ENCODE measurements around the gene HMGXB3. TPM values are rescaled to one million over a fixed set of nuclear protein-coding genes. Genes with fewer than 3 reads are reported as not detected.

HMGXB3 gene
- total RNA-seq, 4 donors from 2014 or later: 47.7 to 58.2 (median 55.3) TPM

DNA sequence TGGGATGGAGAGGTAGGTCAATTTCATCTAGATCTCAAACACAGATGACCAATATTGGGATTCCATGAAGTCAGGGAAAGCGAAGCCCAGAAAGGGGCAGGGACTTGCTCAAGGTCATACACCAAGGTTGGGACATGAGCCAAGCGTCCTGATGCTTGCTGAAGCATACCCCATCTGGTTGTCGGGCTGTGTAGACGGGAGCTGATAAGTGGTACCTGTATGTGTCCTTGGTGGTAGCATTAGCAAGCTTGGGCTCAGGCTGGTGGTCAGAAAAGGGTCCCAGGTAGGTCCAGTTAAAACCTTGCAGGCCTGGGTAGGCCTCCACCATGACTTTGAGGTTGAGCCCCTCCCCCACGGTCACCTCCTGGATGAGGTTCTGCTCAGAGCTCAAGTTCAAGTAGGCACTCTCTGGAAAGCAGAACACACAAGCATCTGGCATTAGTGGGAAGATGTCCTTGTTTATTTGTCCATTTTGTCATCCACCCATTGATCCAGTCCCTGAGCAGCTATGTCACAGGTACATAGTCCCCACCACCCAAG lies 72.6 kb downstream of the HMGXB3 start:
- Histone ChIP-seq H3K27me3 (no peaks in the 10 kb centered on the region), H3K36me3 (no peaks in the 10 kb centered on the region), H3K9me3 (no peaks in the 10 kb centered on the region), H3K27ac (no peak overlapping the region), H3K4me3 (no peak overlapping the region), H3K4me1 (peaks cover 0 to 5% (median 0%) of the 10 kb centered on the region in 4 donors)
- WGBS, 2 donors: 92% methylated on average over 5 of the region's 5 CpGs
- TF ChIP-seq POLR2A (IDR thresholded peaks at IDR 0.05) (no peak), EP300 (IDR thresholded peaks at IDR 0.05) (no peak)
- TF ChIP-seq, protein P1, sequence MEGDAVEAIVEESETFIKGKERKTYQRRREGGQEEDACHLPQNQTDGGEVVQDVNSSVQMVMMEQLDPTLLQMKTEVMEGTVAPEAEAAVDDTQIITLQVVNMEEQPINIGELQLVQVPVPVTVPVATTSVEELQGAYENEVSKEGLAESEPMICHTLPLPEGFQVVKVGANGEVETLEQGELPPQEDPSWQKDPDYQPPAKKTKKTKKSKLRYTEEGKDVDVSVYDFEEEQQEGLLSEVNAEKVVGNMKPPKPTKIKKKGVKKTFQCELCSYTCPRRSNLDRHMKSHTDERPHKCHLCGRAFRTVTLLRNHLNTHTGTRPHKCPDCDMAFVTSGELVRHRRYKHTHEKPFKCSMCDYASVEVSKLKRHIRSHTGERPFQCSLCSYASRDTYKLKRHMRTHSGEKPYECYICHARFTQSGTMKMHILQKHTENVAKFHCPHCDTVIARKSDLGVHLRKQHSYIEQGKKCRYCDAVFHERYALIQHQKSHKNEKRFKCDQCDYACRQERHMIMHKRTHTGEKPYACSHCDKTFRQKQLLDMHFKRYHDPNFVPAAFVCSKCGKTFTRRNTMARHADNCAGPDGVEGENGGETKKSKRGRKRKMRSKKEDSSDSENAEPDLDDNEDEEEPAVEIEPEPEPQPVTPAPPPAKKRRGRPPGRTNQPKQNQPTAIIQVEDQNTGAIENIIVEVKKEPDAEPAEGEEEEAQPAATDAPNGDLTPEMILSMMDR (IDR thresholded peaks at IDR 0.05): no peak
- no peak for DNase-seq (ENCODE audit: low spot score in 2 of 2)

GRCh38 chr5:150073677-150074076 lies 73.1 kb downstream of the HMGXB3 start:
- Histone ChIP-seq H3K4me1 (peaks cover 0 to 3% (median 0%) of the 10 kb centered on the region in 4 donors), H3K27ac (no peak overlapping the region), H3K36me3 (no peaks in the 10 kb centered on the region), H3K27me3 (no peaks in the 10 kb centered on the region), H3K9me3 (no peaks in the 10 kb centered on the region), H3K4me3 (no peak overlapping the region)
- WGBS, 2 donors: 78 to 81% methylated on average over 3 of the region's 3 CpGs
- TF ChIP-seq EP300 (IDR thresholded peaks at IDR 0.05): no peak
- TF ChIP-seq, protein P1 (IDR thresholded peaks at IDR 0.05): no peak
- TF ChIP-seq POLR2A (IDR thresholded peaks at IDR 0.05): no peak
- no peak for DNase-seq (ENCODE audit: low spot score in 2 of 2)

DNA sequence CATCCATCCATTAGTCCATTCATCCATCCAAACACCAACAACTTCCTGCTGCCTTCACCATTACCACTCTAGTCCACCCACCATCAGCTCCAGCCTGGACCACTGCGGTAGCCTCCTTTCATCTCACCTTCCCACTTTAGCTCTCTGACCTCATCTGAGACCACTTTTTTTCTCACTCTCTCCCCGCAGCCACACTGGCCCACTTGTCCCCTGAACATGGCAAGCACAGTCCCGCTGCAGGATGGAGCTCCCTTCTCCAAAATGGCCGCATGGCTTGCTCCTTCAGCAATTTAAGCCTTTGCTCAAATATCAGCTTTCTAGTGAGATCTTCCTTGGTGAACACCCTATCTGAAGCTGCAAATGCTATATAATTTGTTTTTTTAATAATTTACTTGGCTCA lies 74.7 kb downstream of the HMGXB3 start:
- H3K36me3 ChIP-seq: no peaks in the 10 kb centered on the region

GRCh38 chr5:150075806-150076205 lies 75.3 kb downstream of the HMGXB3 start:
- DNase-seq (ENCODE audit: low spot score in 2 of 2): no peak
- WGBS, 2 donors: 72 to 76% methylated on average over 4 of the region's 4 CpGs
- TF ChIP-seq, protein P1 (IDR thresholded peaks at IDR 0.05): no peak
- TF ChIP-seq POLR2A (IDR thresholded peaks at IDR 0.05): no peak
- no peak overlapping the region for H3K27ac ChIP-seq
- no peak overlapping the region for H3K4me3 ChIP-seq
- no peaks in the 10 kb centered on the region for H3K4me1 ChIP-seq
- H3K27me3 ChIP-seq: no peaks in the 10 kb centered on the region
- no peaks in the 10 kb centered on the region for H3K36me3 ChIP-seq
- no peaks in the 10 kb centered on the region for H3K9me3 ChIP-seq

More for the DNA sequence above, 74.7 kb downstream of the HMGXB3 start:
- Histone ChIP-seq H3K4me1 (no peaks in the 10 kb centered on the region), H3K27me3 (no peaks in the 10 kb centered on the region), H3K9me3 (no peaks in the 10 kb centered on the region), H3K4me3 (no peak overlapping the region), H3K27ac (no peak overlapping the region)
- no peak for TF ChIP-seq EP300 (IDR thresholded peaks at IDR 0.05)
- TF ChIP-seq, protein P1 (IDR thresholded peaks at IDR 0.05): no peak
- TF ChIP-seq POLR2A (IDR thresholded peaks at IDR 0.05): no peak
- WGBS, 2 donors: 91 to 93% methylated on average over 4 of the region's 4 CpGs
- no peak for DNase-seq (ENCODE audit: low spot score in 2 of 2)

- H3K27ac ChIP-seq: no peak overlapping the region
- no peaks in the 10 kb centered on the region for H3K9me3 ChIP-seq
- TF ChIP-seq EP300 (IDR thresholded peaks at IDR 0.05) (no peak), POLR2A (IDR thresholded peaks at IDR 0.05) (no peak)
- TF ChIP-seq, protein P1 (IDR thresholded peaks at IDR 0.05): no peak
- DNase-seq (ENCODE audit: low spot score in 2 of 2): no peak
- no peak overlapping the region for H3K4me3 ChIP-seq
- 87 to 88% methylated on average over 8 of the region's 8 CpGs for WGBS, 2 donors
- no peaks in the 10 kb centered on the region for H3K36me3 ChIP-seq
- H3K27me3 ChIP-seq: no peaks in the 10 kb centered on the region
- H3K4me1 ChIP-seq: peaks cover 0 to 4% (median 2%) of the 10 kb centered on the region in 4 donors
Measured at GRCh38 chr5:150077060-150077459, 76.5 kb downstream of the HMGXB3 start.

Measured in tibial nerve (tissue), 4 donors.